HepG2 (cell line): ENCODE measurements around the gene SGPP1. TPM values are rescaled to one million over a fixed set of nuclear protein-coding genes. Genes with fewer than 3 reads are reported as not detected.

Source experiments
- CENPT ChIP-seq: sonication (generic); formaldehyde crosslinking; IDR thresholded peaks from 2 replicates; pipeline ENCODE4 v1.8.0; 2022; ENCODE audit warnings: low read depth, mild to moderate bottlenecking, moderate library complexity, missing genetic modification reagents
- CREB1 ChIP-seq, 2 experiments: fragments of 450-650 bp in 1 of 2; IDR thresholded peaks; 2 replicates each; pipeline ENCODE4 v1.6.1; 2016 to 2017; ENCODE audit warnings: control low read depth in 1 of 2, mild to moderate bottlenecking in 1 of 2, missing compliant biosample characterization in 1 of 2, missing genetic modification characterization in 1 of 2
- HHEX ChIP-seq: IDR thresholded peaks from 2 replicates; pipeline ENCODE4 v1.6.1; 2016; ENCODE audit warnings: control low read depth
- MAF1 ChIP-seq: sonication (generic); formaldehyde crosslinking; IDR thresholded peaks from 2 replicates; pipeline ENCODE4 v1.5.0; 2020; ENCODE audit warnings: missing genetic modification reagents, borderline replicate concordance
- MEF2D ChIP-seq: sonication (generic); formaldehyde crosslinking; IDR thresholded peaks from 2 replicates; pipeline ENCODE4 v1.5.1; 2020; ENCODE audit warnings: mild to moderate bottlenecking, missing genetic modification reagents
- MXD1 ChIP-seq: sonication (generic); formaldehyde crosslinking; IDR thresholded peaks from 2 replicates; pipeline ENCODE4 v1.4.0; 2020; ENCODE audit warnings: mild to moderate bottlenecking, missing genetic modification reagents
- MXD4 ChIP-seq: IDR thresholded peaks from 2 replicates; pipeline ENCODE4 v1.6.1; 2016; ENCODE audit warnings: mild to moderate bottlenecking, missing biosample characterization, missing genetic modification reagents
- NR2C2 ChIP-seq: sonication (generic); formaldehyde crosslinking; IDR thresholded peaks from 2 replicates; pipeline ENCODE4 v1.4.0; 2020; ENCODE audit warnings: missing genetic modification reagents, mild to moderate bottlenecking, moderate library complexity, borderline replicate concordance
- NR2F1 ChIP-seq, 2 experiments: fragments of 450-650 bp in 1 of 2; formaldehyde crosslinking in 1 of 2; IDR thresholded peaks; 2 replicates each; pipeline versions ENCODE4 v1.5.0 to v1.6.1; 2016 to 2020; ENCODE audit warnings: mild to moderate bottlenecking in 1 of 2, missing compliant biosample characterization in 1 of 2, missing genetic modification reagents in 1 of 2, moderate library complexity in 1 of 2
- SIN3A ChIP-seq: IDR thresholded peaks from 2 replicates; pipeline ENCODE4 v1.6.1; 2011; ENCODE audit warnings: low read depth, mild to moderate bottlenecking, control low read depth, low read length, borderline replicate concordance
- SIN3B ChIP-seq: fragments of 150-350 bp; IDR thresholded peaks from 2 replicates; pipeline ENCODE4 v1.6.1; 2014; ENCODE audit warnings: low read length
- SKI ChIP-seq: fragments of 450-650 bp; IDR thresholded peaks from one replicate; pipeline ENCODE4 v1.6.1; 2018; ENCODE audit warnings: mild to moderate bottlenecking; ENCODE audit not compliant: partially characterized antibody
- SRF ChIP-seq: IDR thresholded peaks from 2 replicates; pipeline ENCODE4 v1.6.1; 2011; ENCODE audit warnings: mild to moderate bottlenecking, low read depth, low read length, moderate library complexity
- ZBTB38 ChIP-seq: sonication (generic); formaldehyde crosslinking; IDR thresholded peaks from 2 replicates; pipeline ENCODE4 v1.5.1; 2020; ENCODE audit warnings: mild to moderate bottlenecking, missing genetic modification reagents
- ZFP37 ChIP-seq: sonication (generic); formaldehyde crosslinking; IDR thresholded peaks from 2 replicates; pipeline ENCODE4 v1.4.0; 2020; ENCODE audit warnings: missing genetic modification reagents, borderline replicate concordance
- ZNF350 ChIP-seq: sonication (generic); formaldehyde crosslinking; IDR thresholded peaks from 2 replicates; pipeline ENCODE4 v1.4.0; 2020; ENCODE audit warnings: mild to moderate bottlenecking, low read depth, missing genetic modification reagents, borderline replicate concordance
- ZNF543 ChIP-seq: sonication (generic); formaldehyde crosslinking; IDR thresholded peaks from 2 replicates; pipeline ENCODE4 v1.4.0; 2020; ENCODE audit warnings: mild to moderate bottlenecking, missing genetic modification reagents
- ZNF549 ChIP-seq: sonication (generic); formaldehyde crosslinking; IDR thresholded peaks from 2 replicates; pipeline ENCODE4 v1.5.0; 2020; ENCODE audit warnings: missing genetic modification reagents
- ZNF703 ChIP-seq: sonication (generic); formaldehyde crosslinking; IDR thresholded peaks from 2 replicates; pipeline ENCODE4 v1.5.1; 2020; ENCODE audit warnings: missing genetic modification reagents, mild to moderate bottlenecking, moderate library complexity, borderline replicate concordance
- ZSCAN20 ChIP-seq: sonication (generic); formaldehyde crosslinking; IDR thresholded peaks from 2 replicates; pipeline ENCODE4 v1.4.0; 2020; ENCODE audit warnings: missing genetic modification reagents, mild to moderate bottlenecking, borderline replicate concordance
- polyA plus RNA-seq, 8 experiments: library from polyadenylated mRNA; depleted of rRNA in 3 of 8; stranded (reverse) in 7 of 8; unstranded in 1 of 8; fragments of >200 nt; fragmentation: Illumina TruSeq in 4 of 8; extraction: Trizol in 4 of 8; gene quantifications; 2 replicates each; pipeline versions ENCODE4 v1.2.1 to v1.2.3, GENCODE V29; 2011 to 2016; ENCODE audit warnings: low read depth in 4 of 8, missing spikeins in 1 of 8, mixed read lengths in 1 of 8; ENCODE audit not compliant: insufficient read depth in 1 of 8
- total RNA-seq, 5 experiments: library from RNA; depleted of rRNA; stranded (reverse); fragments of >200 nt; fragmentation: Illumina TruSeq; extraction: Trizol; gene quantifications; 2 replicates each; pipeline ENCODE4 v1.2.3, GENCODE V29; 2016; ENCODE audit warnings: low read depth in 1 of 5
- TF ChIP-seq, protein P1 (sequence below): sonication (generic); formaldehyde crosslinking; IDR thresholded peaks from 2 replicates; pipeline ENCODE4 v1.4.0; 2020; ENCODE audit warnings: missing genetic modification reagents
- TF ChIP-seq, protein P2 (sequence below): sonication (generic); formaldehyde crosslinking; IDR thresholded peaks from 2 replicates; pipeline ENCODE4 v1.4.0; 2020; ENCODE audit warnings: missing genetic modification reagents
- TF ChIP-seq, protein P3 (sequence below): IDR thresholded peaks from 2 replicates; pipeline ENCODE4 v1.6.1; 2016; ENCODE audit warnings: missing biosample characterization, missing genetic modification reagents, low read depth

The SGPP1 gene
- total and polyA plus RNA-seq, 2 of the 13 experiments (the other 11 are each of a cell fraction or from before 2014, with no cell fraction given): 6.4 to 6.8 TPM

DNA sequence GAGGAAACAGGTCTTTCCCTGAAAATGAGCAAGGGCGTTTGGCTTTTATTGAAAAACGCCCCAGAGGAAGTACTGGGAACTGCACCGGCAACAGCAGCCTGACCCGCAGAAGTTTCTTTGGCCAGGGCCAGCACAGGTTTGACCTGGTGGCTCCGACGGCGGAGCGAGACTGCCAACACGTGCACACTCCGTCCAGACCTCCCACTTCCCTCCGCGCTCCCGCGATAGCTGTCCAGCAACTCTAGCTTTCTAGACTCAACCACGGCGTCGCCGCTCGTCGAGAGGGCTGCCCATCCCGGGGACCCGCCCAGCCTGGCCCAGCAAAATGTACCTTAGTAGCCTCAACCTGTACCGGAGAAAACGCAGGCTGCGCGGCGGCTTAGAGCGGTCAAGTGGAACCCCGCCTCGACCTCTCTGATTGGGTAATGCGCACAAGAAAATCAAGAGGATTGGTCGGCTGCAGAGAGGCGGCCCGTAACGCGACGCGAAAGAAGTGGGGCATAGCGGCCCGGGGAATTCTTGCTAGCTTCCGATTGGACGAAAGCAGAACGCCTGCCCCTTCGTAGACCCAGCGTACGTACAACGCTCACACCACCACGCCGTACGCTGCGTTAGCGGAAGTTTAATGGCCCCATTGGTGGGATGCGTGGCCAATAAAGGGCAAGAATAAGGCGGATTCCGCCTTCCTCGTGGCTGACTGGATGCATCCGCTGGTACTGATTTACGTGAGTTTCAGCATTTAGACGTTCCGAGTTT, 86.2 kb downstream of the SGPP1 start, which contains the start of gene WDR89 (continued):
- TF ChIP-seq ZNF543 (CRISPR knock-in tag) (no peak; the same call in 1 of the 2 replicates), MXD4 (CRISPR knock-in tag) (peak; percentile 80; the same call in 1 of the 2 replicates), CENPT (no peak), SRF (no peak), SIN3A (peak; percentile 85; the same call in 1 of the 2 replicates), ZNF703 (CRISPR knock-in tag) (no peak; the same call in 1 of the 2 replicates), CREB1 (IDR thresholded peaks at IDR 0.05) (peak; percentile 82), CREB1 (CRISPR knock-in tag; IDR thresholded peaks at IDR 0.05) (peak; percentile 93; the same call in 1 of the 2 replicates), SKI (peak; percentile 76), ZNF549 (0 out of 2 replicates have a peak, but pooled peaks have one; percentile 37), NR2C2 (CRISPR knock-in tag) (peak; percentile 72), MEF2D (peak; percentile 70; the same call in 1 of the 2 replicates), HHEX (CRISPR knock-in tag) (0 out of 2 replicates have a peak, but pooled peaks have one; percentile 7), NR2F1 (CRISPR knock-in tag; IDR thresholded peaks at IDR 0.05) (peak in 1 of 2 experiments; percentile 70; a peak in 2 of 4 replicates), SIN3B (no peak), ZSCAN20 (CRISPR knock-in tag) (peak; percentile 75; the same call in 1 of the 2 replicates), ZFP37 (CRISPR knock-in tag) (peak; percentile 86), MAF1 (CRISPR knock-in tag) (no peak; the same call in 1 of the 2 replicates), MXD1 (peak; percentile 95), ZBTB38 (peak; percentile 94), ZNF350 (CRISPR knock-in tag) (peak; percentile 83; the same call in 1 of the 2 replicates)
- TF ChIP-seq, protein P1, sequence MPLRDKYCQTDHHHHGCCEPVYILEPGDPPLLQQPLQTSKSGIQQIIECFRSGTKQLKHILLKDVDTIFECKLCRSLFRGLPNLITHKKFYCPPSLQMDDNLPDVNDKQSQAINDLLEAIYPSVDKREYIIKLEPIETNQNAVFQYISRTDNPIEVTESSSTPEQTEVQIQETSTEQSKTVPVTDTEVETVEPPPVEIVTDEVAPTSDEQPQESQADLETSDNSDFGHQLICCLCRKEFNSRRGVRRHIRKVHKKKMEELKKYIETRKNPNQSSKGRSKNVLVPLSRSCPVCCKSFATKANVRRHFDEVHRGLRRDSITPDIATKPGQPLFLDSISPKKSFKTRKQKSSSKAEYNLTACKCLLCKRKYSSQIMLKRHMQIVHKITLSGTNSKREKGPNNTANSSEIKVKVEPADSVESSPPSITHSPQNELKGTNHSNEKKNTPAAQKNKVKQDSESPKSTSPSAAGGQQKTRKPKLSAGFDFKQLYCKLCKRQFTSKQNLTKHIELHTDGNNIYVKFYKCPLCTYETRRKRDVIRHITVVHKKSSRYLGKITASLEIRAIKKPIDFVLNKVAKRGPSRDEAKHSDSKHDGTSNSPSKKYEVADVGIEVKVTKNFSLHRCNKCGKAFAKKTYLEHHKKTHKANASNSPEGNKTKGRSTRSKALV (CRISPR knock-in tag): peak; percentile 52; the same call in 1 of the 2 replicates
- TF ChIP-seq, protein P2, sequence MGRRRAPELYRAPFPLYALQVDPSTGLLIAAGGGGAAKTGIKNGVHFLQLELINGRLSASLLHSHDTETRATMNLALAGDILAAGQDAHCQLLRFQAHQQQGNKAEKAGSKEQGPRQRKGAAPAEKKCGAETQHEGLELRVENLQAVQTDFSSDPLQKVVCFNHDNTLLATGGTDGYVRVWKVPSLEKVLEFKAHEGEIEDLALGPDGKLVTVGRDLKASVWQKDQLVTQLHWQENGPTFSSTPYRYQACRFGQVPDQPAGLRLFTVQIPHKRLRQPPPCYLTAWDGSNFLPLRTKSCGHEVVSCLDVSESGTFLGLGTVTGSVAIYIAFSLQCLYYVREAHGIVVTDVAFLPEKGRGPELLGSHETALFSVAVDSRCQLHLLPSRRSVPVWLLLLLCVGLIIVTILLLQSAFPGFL: no peak
- TF ChIP-seq, protein P3, sequence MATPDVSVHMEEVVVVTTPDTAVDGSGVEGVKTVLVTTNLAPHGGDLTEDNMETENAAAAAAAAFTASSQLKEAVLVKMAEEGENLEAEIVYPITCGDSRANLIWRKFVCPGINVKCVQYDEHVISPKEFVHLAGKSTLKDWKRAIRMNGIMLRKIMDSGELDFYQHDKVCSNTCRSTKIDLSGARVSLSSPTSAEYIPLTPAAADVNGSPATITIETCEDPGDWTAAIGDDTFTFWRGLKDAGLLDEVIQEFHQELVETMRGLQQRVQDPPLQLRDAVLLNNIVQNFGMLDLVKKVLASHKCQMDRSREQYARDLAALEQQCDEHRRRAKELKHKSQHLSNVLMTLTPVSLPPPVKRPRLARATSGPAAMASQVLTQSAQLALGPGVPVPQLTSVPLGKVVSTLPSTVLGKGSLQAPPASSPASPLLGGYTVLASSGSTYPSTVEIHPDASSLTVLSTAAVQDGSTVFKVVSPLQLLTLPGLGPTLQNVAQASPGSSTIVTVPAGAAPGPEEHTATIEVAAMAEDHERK: peak; percentile 93
